ENCODE results near the gene KCTD17. TPM values are rescaled to one million over a fixed set of nuclear protein-coding genes. Genes with fewer than 3 reads are reported as not detected.

The KCTD17 gene
- 22.6 and 26.1 TPM in 2 replicates for total RNA-seq

DNA sequence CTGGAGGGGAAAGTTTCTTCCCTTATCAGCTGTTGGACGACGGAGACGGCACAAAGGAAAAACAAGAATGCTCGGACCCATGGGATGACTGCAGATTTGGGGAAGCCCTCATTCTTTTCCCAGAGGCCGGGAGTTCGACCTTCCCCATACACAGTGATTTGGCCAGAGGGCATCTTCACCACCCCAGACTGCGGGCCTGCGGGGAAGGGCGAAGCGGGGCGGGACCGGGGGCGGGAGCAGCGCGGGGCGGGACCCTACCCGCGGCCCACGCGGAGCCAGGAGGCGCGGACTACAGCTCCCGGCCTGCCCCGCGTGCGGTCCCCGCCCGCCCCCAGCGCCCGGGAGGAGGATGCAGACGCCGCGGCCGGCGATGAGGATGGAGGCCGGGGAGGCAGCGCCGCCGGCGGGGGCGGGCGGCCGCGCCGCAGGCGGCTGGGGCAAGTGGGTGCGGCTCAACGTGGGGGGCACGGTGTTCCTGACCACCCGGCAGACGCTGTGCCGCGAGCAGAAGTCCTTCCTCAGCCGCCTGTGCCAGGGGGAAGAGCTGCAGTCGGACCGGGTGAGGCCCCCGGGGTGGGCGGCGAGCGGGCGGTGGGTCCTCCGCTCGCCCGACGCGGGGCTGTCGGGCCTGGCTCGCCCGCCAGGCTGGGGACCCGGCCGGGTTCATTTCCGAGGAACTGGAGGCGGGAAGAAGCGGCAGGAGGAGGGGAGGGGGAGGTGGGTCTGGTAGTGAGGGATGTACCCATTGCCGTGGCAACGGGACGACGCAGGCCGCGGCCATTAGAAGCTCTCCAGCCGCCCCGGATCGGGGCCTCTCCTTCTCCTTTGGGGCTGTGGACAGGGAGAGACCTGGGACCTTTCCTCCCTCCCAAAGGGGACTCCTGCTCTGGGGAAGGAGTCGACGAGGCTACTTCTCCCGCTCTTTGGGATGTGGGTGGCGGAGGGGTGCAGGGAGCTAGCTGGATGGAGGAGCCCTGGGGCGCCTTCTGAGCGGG, at the start of gene KCTD17:
Gene KCTD17 (plus strand): TSS at position 352 of the 995 bp plus-strand sequence. CDS start 19 bp downstream, at position 371.

GRCh38 chr22:37019309-37020191, 32.0 kb upstream of the KCTD17 start, which contains the start of the genes MPST and TST:
Gene MPST, plus strand, starts transcription at chr22:37019742. Its CDS starts 95 bp downstream, at chr22:37019837.
Gene TST, minus strand, starts transcription at chr22:37019447. Its CDS starts 715 bp downstream, at chr22:37018732.

GRCh38 chr22:37109242-37109917, 57.8 kb downstream of the KCTD17 start, which contains the start of gene TMPRSS6:
Gene TMPRSS6, minus strand, starts transcription at chr22:37109713. Its CDS starts 6,296 bp downstream, at chr22:37103417.

Other genes starting within 250 kb of the KCTD17 start
- gene PVALB, start 234.7 kb upstream of the KCTD17 start, total RNA-seq = not detected in 2 replicates
- not detected in 2 replicates for gene NCF4, start 190.7 kb upstream of the KCTD17 start, total RNA-seq
- gene CSF2RB, start 138.1 kb upstream of the KCTD17 start, total RNA-seq = 0.09 TPM in 1 of 2 replicates, not detected in the other
- 34.2 and 43.7 TPM in 2 replicates for gene TST, start 32.3 kb upstream of the KCTD17 start, total RNA-seq
- 54.8 and 62.0 TPM in 2 replicates for gene MPST, start 32.0 kb upstream of the KCTD17 start, total RNA-seq
- gene TMPRSS6, start 58.0 kb downstream of the KCTD17 start, total RNA-seq = not detected in 2 replicates
- under 0.01 TPM in 1 of 2 replicates, not detected in the other for gene IL2RB, start 98.2 kb downstream of the KCTD17 start, total RNA-seq
- gene C1QTNF6, start 136.5 kb downstream of the KCTD17 start, total RNA-seq = 5.8 and 6.0 TPM in 2 replicates
- under 0.01 and 0.09 TPM in 2 replicates for gene SSTR3, start 160.7 kb downstream of the KCTD17 start, total RNA-seq
- gene RAC2, start 192.5 kb downstream of the KCTD17 start, total RNA-seq = 2.4 and 2.8 TPM in 2 replicates
- 0.09 and 0.43 TPM in 2 replicates for gene CYTH4, start 230.8 kb downstream of the KCTD17 start, total RNA-seq